ENCODE data around the gene TRIP13.
"Not testable (repeated sequence)": the region's sequence is repeated elsewhere in the genome, so short reads cannot be mapped to it uniquely, and the experiment has no call there.

The TRIP13 gene

DNA sequence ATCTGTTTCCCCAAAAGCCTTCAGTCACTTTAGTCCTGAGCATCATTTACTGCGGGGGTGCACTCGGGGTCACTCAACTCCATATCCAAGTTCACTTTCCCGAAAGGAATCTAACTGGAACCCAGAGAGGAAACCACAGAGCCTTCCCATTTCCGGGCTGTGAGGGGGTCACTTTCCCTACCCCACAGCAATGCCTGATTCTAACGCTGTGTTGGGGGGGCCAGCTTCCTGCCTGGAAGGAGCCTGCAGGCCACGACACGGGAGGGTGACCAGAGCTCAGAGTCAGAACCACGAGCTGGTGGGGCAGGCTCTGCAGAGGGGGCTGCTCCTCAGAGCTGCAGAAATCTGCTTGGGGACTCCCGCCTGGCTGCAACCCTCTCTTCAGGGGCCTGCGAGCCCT lies 20.4 kb upstream of the TRIP13 start:
- DNase-seq (ENCODE audit: low read depth), result no peak

DNA sequence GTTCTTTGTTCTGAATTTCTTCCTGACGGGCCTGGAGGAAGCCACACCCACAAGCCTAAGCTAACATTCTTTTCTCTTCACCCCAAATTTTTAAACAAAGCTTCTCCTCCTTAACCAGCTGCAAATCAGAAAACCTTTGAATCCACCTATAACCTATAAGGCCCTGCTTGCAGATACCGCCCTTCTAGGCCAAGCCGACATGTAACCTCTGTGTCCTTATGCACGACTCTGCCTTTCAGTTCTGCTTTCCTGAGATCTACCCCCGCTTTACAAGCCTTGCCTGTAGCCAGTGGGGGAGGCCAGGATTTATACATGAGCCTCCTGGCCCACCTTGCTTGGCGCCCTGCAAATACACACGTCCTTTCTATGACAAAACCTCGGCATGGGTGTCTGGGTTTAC lies 19.4 kb upstream of the TRIP13 start:
- no peak for DNase-seq (ENCODE audit: low read depth)

DNA sequence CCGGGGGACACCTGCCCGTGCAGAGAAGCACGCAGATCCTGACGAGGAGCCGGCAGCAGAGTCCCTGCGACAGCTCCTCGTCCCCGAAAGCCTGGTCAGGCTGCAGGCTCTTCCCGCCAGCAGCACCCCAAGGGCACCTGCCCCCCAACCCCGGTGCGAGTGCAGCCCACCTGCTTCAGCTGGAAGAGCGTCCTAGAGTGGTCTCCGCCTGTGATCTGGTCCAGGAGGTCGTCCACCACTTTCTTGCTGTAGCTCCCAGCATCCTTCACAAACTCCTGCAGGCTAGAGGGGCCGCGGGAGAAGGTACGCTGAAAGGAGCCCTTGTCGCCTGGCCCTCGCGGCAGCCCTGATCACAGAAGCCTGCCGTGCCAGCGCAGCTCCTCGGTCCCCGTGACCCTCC lies 16.8 kb upstream of the TRIP13 start:
- DNase-seq (ENCODE audit: low read depth), result no peak

DNA sequence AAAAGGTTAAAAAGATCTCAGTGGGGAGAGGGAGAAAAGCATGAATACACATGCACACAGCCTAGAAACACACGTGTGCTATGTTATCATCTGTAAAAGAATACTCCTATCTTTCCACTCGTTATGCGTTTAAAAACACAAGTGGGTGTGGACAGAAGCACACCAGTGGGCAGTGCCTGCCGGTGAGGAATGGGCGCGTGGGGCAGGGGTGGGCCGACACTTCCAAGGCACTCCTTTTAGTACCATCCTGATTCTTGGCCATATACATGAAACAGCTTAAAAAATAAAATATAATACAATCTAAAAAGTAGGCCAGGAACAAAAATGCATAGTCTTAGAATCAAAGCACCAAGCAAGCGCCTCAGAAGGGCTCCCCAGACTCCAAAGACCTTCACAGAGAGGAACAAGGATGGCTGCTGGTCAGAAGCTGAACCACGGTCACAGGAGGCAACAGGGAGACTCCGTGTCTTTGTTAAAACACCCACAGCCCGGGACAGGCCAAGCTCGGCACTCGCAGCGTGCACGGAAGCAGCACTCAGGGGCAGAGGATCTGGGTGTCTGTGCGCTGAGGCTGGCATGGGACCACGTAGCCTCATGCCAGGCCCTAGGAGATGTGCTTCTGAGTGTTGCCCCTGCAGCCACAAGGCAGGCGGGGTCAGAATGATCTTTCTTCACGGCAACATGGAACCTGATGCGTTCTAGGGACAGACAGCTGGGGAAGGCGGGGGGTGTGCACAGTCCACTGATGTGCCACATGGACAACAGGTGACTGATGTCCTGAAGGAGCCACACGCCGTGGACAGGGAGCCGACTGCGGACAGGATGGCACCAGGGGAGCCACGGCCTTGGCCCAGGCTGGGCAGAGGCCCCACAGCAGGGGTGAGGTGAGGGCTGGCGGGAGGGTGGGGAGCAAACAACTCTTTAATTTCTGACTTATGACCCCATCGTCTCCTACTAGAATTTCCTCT lies 16.0 kb upstream of the TRIP13 start:
- no peak for DNase-seq (ENCODE audit: low read depth)

DNA sequence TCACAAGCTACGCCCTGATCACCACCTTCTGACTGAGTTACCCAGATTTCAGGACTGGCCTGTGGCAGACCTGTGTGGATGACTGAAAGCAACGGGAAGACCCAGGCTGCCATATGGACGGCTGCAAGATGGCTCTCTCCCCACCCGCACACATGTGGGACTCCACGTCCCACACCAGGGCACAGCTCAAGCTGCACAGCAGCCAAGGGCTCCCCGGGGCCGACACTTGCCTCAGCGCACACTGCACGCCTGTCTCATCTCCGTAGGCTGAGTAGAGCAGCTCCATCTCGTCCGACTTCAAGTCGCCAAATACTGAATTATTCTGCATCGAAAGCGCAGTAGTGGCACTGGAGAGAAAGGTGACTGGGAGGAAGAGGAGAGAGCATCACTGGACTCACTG lies 14.6 kb upstream of the TRIP13 start:
- DNase-seq (ENCODE audit: low read depth), result no peak

DNA sequence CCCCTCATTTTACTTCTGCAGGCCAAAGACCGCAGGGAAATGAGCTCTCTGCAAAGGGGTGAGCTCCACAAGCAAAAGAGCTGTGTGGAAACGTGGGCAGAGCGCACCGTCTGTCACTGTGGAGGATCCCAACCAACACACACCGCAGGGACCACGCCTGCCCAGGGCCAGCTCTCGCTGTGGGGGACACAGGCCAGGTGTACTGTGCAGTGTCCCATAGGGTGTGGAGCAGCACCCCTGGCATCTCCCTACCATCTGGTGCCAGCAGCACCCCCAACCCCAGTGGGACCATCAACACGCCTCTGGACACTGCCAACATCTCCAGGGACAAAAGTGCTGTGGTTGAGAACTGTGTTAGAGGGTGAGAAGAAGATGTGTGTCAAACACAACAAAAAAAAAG lies 14.0 kb upstream of the TRIP13 start:
- not testable (repeated sequence) for DNase-seq (ENCODE audit: low read depth)

DNA sequence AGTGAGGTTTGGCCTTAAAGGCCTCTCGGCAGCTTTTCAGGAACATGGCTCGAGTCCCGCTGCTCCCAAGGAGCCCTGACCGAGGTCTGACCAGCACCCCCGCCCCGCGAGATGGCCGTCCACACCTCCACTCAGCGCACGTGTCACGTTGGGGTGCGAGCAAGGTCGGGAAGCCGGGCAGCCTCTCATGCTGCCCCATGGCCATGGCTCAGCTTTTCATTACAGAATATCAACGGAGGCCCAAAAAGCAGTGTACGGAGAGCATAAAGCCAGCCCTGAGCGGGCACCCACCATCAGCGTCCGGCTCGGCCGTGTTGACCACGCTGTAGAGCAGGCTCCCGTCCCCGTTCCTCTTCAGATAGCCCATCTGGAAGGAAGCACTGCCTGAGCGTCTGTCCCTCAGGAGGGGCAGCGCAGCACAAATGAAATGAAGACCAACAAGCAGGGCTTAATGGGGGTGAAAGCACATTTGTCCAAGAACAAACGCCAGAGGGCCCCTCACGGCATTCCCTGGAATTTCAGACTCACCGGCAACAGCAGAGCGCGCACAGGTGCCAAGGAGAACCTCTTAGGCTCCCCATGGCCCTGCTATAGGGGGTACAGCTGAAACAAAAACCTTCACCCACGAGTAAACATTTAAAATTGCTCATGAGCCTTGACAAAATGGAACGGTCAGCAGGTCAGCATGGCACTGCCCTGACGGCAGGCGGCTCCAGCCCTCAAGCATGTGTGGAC lies 11.7 kb upstream of the TRIP13 start:
- DNase-seq (ENCODE audit: low read depth), result no peak

DNA sequence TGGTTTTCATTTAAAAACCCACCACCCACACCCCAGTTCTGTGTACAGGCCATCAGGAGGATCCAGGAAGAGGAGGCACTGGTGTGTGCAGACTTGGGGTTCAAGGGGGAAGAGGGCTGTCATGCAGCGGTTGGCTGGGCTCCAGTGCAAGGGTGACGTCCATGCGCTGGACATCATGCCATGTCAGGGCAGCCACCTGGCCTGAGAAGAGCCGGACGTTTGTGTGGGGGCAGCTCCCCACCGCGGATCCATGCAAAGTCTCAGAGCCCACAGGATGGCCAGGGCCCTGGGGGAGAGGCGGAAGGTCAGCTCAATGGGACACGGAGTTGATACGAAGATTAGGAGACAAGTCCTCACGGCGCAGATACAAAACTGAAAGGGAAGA lies 11.1 kb upstream of the TRIP13 start:
- no peak for DNase-seq (ENCODE audit: low read depth)

DNA sequence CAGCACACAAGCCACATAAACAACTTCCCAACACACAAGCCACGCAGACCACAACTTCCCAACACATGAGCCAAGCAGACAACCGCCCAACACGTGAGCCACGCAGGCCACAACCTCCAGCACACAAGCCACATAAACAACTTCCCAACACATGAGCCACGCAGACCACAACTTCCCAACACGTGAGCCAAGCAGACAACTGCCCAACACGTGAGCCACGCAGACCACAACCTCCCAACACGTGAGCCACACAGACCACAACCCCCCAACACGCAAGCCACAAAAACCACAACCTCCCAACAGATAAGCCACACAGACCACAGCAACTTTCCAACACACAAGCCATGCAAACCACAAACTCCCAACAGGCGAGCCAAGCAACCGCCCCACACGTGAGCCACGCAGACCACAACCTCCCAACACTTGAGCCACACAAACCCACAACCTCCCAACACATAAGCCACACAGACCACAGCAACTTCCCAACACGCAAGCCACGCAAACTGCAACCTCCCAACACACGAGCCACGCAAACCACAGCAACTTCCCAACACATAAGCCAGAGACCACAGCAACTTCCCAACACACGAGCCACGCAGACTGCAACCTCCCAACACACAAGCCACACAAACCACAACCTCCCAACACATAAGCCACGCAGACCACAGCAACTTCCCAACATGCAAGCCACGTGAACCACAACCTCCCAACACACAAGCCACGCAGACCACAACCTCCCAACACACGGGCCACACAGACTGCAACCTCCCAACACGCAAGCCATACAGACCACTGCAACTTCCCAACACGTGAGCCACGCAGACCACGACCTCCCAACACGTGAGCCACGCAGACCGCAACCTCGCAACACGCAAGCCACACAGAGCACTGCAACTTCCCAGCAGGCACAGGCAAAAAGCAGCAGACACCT lies 10.2 kb upstream of the TRIP13 start:
- no peak for DNase-seq (ENCODE audit: low read depth)

DNA sequence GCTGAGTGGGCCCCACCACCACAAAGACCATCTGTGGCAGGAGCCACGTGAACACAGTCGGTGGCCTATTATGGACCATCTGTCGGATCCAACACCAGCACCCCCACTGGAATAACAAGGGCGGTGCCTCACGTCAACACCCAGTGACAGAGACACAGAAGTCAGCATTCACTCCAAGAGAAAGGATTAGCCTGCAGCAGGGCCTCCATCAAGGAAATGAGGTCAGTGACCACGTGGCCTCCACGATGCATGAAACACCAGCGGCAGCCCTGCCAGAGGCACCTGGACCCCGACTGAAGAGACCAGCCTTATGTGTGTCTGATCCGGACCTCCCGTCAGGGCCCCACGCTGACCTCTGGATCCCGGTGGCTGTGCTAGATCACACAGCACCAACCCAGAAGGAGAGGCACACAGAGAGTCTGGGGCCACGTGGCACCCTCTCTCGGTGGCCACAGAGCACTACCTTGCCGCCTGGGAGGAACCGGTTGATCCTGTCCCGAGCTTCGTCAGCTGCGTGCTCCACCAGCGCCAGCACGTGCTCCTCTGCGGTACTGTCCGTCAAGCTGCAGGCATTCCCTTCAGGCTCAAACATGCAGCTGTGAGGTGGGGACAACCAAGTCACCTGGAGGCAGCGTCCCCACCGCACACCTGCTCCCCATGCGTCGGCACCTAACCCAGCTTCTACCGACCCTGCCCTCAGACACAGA lies 9.1 kb upstream of the TRIP13 start:
- no peak for DNase-seq (ENCODE audit: low read depth)

DNA sequence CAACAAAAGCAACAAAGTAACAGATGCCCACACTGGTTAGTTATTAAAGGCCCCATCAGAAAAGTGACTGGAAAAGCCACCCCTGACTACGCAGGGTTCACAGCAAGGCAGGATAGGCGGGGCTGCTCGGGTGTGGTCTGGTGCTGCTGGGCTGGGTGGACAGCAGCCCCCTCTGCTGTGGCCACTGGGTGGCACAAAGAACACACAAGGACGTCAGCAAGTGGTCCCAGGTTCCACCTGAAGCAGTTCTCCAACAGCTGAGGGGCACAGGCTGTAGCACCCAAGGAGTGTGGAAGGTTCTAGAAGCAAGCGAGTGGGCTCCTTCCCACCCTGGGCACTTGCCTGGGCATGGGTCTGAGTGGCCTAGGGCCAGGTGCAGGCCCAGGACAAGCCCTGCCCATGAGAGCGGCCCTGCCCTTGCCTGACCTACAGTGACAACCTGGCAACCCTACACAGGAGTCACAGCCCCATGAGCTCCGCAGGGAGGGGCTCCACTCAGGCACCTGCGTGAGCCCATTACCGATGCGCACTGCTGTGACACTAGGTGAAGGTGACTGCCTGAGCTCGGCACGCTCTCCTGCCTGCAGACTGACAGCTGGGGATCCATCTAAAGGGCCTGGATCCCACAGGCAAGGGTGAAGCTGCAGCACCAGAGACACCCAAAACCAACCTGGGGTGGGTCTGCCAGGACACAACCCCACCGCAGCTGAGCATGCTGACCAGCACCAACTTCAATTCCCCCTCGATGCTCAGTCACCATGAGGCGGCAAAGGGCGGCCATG lies 8.1 kb upstream of the TRIP13 start:
- DNase-seq (ENCODE audit: low read depth), result no peak

DNA sequence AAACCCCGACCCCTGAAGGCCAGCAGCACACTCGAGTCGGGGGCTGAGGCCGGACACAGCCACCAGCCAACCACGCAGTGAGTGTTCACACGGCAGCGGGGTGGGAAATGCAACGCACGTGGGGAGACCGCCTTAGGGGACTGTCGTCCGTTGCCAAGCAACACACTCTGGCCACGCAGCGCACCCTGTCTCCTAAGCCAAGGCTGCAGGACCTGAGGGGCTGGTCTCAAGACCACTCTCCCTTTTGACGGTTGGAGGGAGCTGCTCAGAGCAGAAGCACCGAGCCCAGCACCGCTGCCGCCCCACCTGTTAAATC lies 7.6 kb upstream of the TRIP13 start:
- no peak for DNase-seq (ENCODE audit: low read depth)

DNA sequence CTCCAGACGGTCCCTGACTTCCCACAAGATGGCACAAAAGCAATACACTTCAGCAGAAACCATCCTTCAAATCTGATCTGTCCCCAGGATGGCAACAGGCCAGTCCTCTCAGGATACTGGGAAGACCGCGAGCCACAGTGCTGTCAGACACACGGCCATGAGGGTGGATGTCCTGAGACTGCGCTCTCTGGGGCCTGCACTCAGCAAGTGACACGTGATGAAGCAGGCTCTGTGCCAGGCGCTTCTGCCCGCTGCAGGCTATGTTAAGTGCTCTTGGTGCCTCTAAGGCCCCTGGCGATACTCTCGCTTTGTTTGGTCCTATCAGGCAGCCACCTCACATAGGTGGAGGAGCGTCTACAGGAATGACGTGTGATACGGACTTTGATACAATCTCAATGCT lies 7.2 kb upstream of the TRIP13 start:
- no peak for DNase-seq (ENCODE audit: low read depth)

DNA sequence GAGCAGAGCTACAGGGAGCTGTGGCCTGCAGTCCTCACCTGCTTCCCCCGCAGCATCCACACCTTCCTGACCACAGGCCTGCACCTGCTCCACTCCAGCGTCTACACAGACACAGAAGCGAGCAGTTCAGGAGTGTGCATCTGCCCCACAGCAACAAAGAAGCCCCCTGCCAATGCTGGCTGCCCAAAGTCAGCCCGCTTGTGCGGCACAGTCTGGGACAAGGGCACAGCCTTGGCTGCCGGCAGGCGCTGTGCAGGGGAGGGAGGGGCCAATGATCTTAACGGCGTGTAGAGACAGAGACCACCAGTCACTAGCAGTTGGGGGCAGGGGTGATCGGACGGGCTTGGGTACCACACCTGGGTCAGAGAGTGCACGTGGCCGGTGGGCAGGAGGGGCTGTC lies 6.6 kb upstream of the TRIP13 start:
- DNase-seq (ENCODE audit: low read depth), result no peak

DNA sequence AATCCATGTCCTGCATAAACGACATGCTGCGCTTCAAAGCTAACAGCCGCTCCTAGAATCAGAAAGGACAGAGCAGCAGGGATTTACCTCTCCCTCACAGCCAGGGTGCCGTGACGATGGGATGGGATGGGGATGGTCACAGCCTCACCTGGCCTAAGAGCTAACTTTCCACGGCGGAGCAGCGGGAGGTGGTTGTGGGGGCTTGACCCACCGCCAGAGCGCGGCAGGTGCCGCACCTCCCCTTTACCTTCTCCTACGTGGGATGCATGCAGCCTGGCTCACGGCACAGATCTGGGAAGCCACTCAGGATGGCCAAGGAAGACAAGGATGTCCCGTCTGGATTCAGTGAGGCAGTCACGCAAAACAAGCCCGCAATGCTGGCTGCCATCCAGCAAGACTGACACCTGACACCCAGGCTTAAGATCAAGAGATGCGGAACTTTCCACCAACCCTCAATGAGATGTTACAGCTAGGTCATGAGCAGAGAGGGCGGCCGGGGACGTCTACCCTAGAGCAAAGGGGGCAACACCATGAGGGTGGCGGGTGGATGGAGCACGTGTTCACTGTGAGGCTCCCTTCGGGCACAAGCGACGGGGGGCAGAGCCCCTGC lies 5.9 kb upstream of the TRIP13 start:
- DNase-seq (ENCODE audit: low read depth), result no peak

DNA sequence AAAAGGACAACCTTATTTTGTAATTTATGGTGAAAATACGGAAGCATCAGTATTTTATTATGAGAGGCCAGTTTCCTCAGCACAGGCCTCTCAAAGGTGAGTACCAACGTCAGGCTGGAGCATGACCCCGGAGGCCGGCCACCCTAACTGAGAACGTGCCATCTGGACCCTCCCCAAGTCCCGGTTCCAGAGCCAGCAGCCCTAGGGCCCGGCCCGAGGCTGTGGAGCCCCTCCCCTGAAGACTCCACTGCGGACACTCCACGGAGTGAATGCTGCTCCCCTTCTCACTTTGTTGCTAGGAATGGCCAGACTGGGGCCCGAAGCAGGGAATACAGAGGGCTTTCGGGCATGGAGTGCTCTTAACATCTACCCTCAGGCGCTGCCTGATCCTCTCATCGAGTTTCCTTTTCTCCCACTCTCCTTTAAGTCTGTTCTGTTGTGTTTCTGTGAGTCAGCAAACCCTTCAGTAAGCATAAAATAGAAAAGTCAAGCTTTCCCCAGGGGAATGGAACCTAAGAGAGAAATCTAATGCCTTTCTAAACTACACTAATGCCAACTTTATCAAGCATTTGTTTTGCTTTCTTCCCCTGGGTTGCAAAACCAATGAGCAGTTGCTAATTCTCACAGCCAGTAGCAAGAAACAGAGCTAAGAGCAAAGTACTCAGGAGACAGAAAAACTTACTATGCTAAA lies 4.6 kb upstream of the TRIP13 start:
- DNase-seq (ENCODE audit: low read depth), result no peak

DNA sequence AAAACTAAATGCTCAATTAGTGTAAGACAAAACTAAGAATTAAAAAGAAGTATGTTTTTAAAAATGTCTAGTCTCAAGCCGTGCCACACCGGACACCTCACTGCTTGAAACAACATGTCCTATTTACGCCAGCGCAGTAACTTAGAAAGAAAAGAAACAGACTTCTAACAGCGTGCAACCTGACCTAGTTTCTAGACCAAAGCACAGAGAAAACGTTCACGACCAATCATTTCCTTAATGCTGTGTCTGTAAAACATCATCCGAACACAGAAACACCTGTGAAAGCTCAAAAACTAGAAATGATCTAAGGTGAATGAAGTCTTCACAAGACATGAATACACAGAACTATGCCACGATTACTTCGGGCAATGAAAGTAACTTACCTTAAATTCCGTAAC lies 4.0 kb upstream of the TRIP13 start:
- no peak for DNase-seq (ENCODE audit: low read depth)

DNA sequence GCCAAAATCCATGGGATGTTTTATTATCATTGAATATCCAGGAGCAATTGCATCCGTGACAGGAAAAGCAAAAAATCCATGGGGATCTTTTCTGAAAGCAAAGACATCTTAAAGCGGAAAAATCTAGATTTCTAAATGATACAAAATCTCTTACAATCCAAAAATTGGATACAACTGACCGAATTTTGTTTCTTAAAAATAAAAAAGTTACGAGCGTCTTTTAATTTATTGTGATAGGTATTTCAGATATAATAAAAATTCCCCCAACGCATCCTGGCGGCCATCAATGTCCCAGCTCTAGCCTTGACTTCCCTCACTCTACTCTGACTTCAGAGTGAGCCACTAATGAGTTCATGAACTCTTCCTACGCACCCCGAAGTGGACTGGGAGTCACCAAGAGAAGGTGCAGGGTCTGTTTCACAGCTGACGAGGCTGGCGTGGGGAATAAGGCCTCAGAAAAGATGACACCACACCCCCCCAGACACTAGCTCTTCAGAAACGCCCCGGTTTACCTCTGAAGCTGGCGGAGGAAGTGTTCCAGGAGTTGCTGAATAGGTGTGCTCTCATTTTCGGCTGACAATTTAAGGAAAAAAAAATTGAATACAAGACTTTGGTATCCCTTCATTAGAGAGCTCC lies 3.5 kb upstream of the TRIP13 start:
- no peak for DNase-seq (ENCODE audit: low read depth)

DNA sequence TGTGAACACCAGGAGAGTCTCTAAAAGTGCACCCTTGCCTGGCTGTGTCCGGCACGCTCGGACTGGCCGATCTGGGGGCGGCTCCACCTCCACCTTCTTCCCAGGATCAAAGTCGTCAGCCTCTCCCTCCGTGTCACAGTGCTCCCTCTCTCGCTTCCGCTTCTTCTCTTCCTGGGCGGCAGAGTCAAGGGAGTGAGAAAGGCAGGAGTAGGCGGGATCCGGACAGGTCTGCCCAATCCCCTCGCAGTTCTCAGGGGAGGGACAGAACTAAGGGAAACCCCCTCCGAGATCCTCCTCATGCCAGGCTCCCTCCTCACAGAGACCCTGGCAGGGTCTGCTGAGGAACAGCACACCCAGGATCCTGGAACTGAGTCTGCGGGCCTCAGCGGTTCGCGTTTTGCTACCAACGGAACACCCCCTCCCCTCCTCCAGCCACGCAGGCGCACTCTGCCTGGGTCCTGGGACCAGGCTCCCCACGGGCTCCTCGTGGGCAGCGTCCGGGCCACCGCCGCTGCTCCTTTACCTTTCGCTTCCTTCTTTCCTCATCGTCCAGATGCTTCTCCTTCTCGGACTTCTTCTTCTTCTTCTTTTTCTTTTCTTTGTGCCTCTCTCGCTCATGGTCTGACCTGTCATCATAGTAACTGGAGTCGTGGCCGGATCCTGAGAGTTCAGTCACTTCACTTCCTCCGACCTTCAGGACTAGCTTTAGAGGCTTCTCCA lies 1.4 kb upstream of the TRIP13 start:
- DNase-seq (ENCODE audit: low read depth), result no peak

Data from activated gamma-delta T cell treated with anti-CD3 and anti-CD28 coated beads, Interleukin-2, amount 50 U/mL, for 16 hours (primary cell).